ENCODE measurements around the gene BASP1.

DNA sequence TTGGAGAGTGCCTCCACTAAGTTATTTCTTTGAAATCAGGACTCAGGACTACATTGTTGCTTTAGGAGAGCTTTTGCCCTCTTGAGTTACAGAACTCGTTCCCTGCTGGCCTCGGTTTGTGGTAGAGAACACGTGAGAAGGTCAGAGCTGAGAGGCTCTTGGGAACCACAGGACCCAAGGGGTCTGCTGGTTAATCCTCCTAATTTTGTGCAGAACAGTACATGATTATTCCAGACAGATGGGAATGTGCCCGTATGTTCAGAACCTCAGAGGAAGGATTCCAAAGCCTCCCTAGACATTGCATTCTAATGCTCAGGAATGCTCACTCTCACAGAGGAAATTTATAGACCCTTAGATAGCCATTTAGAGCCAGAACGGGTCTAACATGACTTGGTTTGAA lies 25.2 kb upstream of the BASP1 start:
- TF ChIP-seq, protein P1, sequence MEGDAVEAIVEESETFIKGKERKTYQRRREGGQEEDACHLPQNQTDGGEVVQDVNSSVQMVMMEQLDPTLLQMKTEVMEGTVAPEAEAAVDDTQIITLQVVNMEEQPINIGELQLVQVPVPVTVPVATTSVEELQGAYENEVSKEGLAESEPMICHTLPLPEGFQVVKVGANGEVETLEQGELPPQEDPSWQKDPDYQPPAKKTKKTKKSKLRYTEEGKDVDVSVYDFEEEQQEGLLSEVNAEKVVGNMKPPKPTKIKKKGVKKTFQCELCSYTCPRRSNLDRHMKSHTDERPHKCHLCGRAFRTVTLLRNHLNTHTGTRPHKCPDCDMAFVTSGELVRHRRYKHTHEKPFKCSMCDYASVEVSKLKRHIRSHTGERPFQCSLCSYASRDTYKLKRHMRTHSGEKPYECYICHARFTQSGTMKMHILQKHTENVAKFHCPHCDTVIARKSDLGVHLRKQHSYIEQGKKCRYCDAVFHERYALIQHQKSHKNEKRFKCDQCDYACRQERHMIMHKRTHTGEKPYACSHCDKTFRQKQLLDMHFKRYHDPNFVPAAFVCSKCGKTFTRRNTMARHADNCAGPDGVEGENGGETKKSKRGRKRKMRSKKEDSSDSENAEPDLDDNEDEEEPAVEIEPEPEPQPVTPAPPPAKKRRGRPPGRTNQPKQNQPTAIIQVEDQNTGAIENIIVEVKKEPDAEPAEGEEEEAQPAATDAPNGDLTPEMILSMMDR (IDR thresholded peaks at IDR 0.05; ENCODE audit: insufficient read depth, low read length) = no peak
- TF ChIP-seq POLR2AphosphoS5 (IDR thresholded peaks at IDR 0.05; ENCODE audit: low read depth) = no peak
